Nephron (organoid): ENCODE results near the gene SIRPA.

Source experiments
- H3K27ac Mint-ChIP-seq, 3 experiments: 2 replicates each; pipeline ENCODE4 v1.8.0; 2020; ENCODE audit warnings: mixed read lengths in 3 of 3, mild to moderate bottlenecking in 2 of 3, moderate library complexity in 1 of 3
- H3K27me3 Mint-ChIP-seq: 2 replicates; pipeline ENCODE4 v1.8.0; 2021; ENCODE audit warnings: low read depth, mild to moderate bottlenecking, moderate library complexity, mixed read lengths
- H3K36me3 Mint-ChIP-seq: 2 replicates; pipeline ENCODE4 v1.8.0; 2020; ENCODE audit warnings: low read depth, mixed read lengths
- H3K4me1 Mint-ChIP-seq: 2 replicates; pipeline ENCODE4 v1.8.0; 2020; ENCODE audit warnings: mixed read lengths
- H3K4me3 Mint-ChIP-seq, 3 experiments: 2 replicates each; pipeline ENCODE4 v1.8.0; 2020; ENCODE audit warnings: mild to moderate bottlenecking in 3 of 3, mixed read lengths in 3 of 3, moderate library complexity in 2 of 3
- H3K9me3 Mint-ChIP-seq: 2 replicates; pipeline ENCODE4 v1.8.0; 2020; ENCODE audit warnings: mixed read lengths
- TF ChIP-seq, protein P1 (sequence below), 3 experiments: fragments of 200-600 bp; sonication (generic); IDR thresholded peaks; one replicate each; pipeline ENCODE4 v1.5.0; 2021; ENCODE audit warnings: antibody characterized with exemption in 3 of 3; ENCODE audit not compliant: unreplicated experiment in 3 of 3

SIRPA gene

DNA sequence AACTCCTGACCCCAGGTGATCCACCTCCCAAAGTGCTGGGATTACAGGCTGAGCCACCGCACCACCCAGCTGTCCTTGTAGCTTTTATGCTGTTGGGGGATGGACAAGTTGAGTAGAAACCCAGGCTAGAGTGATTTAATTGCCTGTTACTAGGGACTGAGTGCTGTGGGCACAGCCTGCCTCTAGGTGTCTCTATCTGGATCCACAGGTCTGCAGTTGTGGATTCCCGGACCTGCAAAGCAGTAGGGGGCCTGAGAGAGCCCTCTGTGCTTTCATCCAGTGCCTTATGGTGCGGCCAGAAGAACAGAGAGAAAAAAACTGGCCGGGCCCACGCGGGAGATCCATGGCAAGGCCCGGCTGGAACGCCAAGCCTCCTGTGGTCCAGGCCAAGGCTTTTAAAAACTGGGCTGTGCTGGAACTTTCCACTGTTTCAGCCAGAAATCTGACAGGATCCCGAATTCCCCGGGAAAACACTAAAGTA lies 5.2 kb downstream of the SIRPA start:
- TF ChIP-seq, protein P1, sequence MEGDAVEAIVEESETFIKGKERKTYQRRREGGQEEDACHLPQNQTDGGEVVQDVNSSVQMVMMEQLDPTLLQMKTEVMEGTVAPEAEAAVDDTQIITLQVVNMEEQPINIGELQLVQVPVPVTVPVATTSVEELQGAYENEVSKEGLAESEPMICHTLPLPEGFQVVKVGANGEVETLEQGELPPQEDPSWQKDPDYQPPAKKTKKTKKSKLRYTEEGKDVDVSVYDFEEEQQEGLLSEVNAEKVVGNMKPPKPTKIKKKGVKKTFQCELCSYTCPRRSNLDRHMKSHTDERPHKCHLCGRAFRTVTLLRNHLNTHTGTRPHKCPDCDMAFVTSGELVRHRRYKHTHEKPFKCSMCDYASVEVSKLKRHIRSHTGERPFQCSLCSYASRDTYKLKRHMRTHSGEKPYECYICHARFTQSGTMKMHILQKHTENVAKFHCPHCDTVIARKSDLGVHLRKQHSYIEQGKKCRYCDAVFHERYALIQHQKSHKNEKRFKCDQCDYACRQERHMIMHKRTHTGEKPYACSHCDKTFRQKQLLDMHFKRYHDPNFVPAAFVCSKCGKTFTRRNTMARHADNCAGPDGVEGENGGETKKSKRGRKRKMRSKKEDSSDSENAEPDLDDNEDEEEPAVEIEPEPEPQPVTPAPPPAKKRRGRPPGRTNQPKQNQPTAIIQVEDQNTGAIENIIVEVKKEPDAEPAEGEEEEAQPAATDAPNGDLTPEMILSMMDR (IDR thresholded peaks at IDR 0.05; ENCODE audit: unreplicated experiment in 3 of 3) = peak; percentile 59 to 75 (median 64)

DNA sequence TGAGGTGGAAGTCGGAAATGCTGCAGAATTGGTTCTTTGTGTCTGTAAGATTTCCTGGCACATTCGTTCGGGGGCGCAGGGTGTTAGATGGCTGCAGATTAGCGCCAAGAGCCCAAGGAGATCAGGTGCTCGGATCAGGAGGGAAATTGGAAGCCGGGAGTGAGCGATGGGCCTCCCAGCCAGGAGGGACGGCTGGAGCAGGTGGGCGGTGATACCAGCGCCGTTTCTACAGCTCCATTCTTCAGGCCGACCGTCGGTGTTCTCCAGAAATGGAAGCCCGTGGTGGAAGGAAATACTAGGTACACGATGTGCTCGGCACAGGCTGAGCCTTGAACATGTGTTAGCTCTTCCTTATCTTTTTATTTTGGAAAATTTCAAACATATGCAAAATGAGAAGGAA lies 6.5 kb downstream of the SIRPA start:
- peaks cover 27% of the 10 kb centered on the region for H3K27me3 Mint-ChIP-seq
- no peak overlapping the region for H3K27ac Mint-ChIP-seq
- H3K4me3 Mint-ChIP-seq = no peak overlapping the region
- H3K4me1 Mint-ChIP-seq = peaks cover 40% of the 10 kb centered on the region
- no peaks in the 10 kb centered on the region for H3K9me3 Mint-ChIP-seq
- TF ChIP-seq, protein P1 (IDR thresholded peaks at IDR 0.05; ENCODE audit: unreplicated experiment in 3 of 3) = no peak
- peaks cover 3% of the 10 kb centered on the region for H3K36me3 Mint-ChIP-seq

More for the DNA sequence above, 5.2 kb downstream of the SIRPA start:
- no peak overlapping the region for H3K27ac Mint-ChIP-seq
- peaks cover 3% of the 10 kb centered on the region for H3K36me3 Mint-ChIP-seq
- H3K4me1 Mint-ChIP-seq = peaks cover 49% of the 10 kb centered on the region
- H3K27me3 Mint-ChIP-seq = peaks cover 40% of the 10 kb centered on the region
- no peaks in the 10 kb centered on the region for H3K9me3 Mint-ChIP-seq
- peak overlapping the region in 1 of 3 experiments; percentile 37 for H3K4me3 Mint-ChIP-seq

DNA sequence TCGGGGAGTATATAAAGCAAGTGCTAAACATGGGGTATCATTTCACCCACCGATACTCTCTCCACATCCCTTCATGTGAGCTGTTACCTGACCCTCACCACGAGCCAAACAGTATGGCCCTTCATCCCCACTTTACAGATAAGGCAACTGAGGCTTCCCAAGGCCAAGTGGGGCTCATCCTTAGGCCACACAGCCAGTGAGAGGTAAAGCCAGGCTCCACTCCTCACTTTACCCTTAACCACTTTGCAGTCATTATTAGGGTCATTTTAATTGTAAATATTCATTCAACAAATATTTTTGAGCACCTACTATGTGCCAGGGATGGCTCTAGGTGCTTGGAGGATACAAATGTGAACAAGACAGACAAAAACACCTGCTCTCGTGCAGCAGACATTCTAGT lies 7.0 kb downstream of the SIRPA start:
- Mint-ChIP-seq H3K4me1 (peaks cover 35% of the 10 kb centered on the region), H3K9me3 (no peaks in the 10 kb centered on the region), H3K4me3 (no peak overlapping the region), H3K27me3 (peaks cover 23% of the 10 kb centered on the region), H3K36me3 (peaks cover 3% of the 10 kb centered on the region), H3K27ac (no peak overlapping the region)
- TF ChIP-seq, protein P1 (IDR thresholded peaks at IDR 0.05; ENCODE audit: unreplicated experiment in 3 of 3) = no peak

DNA sequence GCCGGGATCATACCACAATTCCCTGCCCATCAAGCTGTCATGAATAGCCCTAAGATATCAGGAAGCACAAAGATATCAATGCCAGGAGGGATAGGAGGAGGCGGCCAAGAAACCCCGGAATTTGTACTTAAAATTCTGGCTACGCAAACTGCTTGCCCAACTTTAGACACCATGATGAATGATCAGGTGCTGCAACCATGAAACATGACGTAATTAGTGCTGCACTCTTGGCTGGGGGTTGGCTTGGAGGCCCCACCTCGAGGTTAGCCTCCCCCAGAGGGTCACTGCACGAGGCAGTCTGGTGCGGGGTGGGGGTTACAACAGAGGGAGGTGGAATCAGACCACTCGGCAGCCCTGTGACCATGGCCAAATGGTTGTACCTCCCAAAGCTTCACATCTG lies 8.9 kb downstream of the SIRPA start:
- H3K4me1 Mint-ChIP-seq = peaks cover 18% of the 10 kb centered on the region
- H3K27me3 Mint-ChIP-seq = peaks cover 14% of the 10 kb centered on the region
- H3K36me3 Mint-ChIP-seq = peaks cover 3% of the 10 kb centered on the region
- TF ChIP-seq, protein P1 (IDR thresholded peaks at IDR 0.05; ENCODE audit: unreplicated experiment in 3 of 3) = no peak
- H3K27ac Mint-ChIP-seq = no peak overlapping the region
- no peaks in the 10 kb centered on the region for H3K9me3 Mint-ChIP-seq
- no peak overlapping the region for H3K4me3 Mint-ChIP-seq

DNA sequence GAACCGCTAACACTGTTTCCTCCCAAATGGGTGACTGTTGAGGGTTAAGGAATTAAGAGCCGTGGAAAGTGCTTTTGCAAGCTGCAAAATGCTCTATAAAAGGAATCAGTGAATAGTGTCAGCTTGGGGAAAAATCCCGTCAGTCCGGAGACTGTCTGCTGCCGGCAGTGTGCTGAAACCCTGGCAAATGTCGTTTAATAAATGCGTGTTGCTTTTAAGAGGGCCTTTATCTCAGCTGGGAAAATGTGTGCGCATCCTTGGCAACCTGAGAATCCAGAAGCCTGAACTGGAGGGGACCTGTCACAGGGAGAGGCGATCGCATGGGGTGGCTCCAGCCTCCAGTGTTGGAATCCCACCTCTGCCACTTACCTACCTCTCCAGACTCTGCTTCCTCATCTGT lies 9.8 kb downstream of the SIRPA start:
- TF ChIP-seq, protein P1 (IDR thresholded peaks at IDR 0.05; ENCODE audit: unreplicated experiment in 3 of 3) = no peak
- Mint-ChIP-seq H3K27me3 (peaks cover 10% of the 10 kb centered on the region), H3K36me3 (peaks cover 3% of the 10 kb centered on the region), H3K4me3 (no peak overlapping the region), H3K4me1 (peaks cover 11% of the 10 kb centered on the region), H3K27ac (no peak overlapping the region), H3K9me3 (no peaks in the 10 kb centered on the region)

DNA sequence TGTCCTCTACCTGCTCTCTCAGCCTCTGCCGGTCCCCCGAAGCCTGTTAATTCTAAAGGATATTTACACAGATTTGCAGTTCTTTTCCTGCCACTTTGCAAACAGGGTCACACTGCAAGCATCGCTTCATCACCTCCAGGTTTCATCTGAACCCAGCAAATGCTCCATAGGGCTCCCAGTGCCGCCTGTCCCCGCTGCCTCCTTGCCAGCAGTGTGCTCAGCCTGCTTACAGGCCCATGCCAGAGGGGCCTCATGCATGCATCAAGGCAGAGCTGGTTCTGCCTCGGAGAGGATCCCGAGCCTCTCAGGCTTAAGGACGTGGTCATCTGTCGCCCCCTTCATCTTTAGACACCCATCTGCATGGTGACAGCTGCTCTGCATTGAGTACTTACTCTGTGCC lies 10.5 kb downstream of the SIRPA start:
- TF ChIP-seq, protein P1 (IDR thresholded peaks at IDR 0.05; ENCODE audit: unreplicated experiment in 3 of 3) = no peak
- H3K4me1 Mint-ChIP-seq = peaks cover 11% of the 10 kb centered on the region
- H3K4me3 Mint-ChIP-seq = no peak overlapping the region
- peaks cover 3% of the 10 kb centered on the region for H3K36me3 Mint-ChIP-seq
- peaks cover 10% of the 10 kb centered on the region for H3K27me3 Mint-ChIP-seq
- no peaks in the 10 kb centered on the region for H3K9me3 Mint-ChIP-seq
- H3K27ac Mint-ChIP-seq = no peak overlapping the region
